Right cardiac atrium (tissue), 5 donors: ENCODE measurements around the gene ZBTB39. TPM values are rescaled to one million over a fixed set of nuclear protein-coding genes. Genes with fewer than 3 reads are reported as not detected.

Source experiments
- polyA plus RNA-seq: library from polyadenylated mRNA; stranded (reverse); fragments of 200-250 nt; gene quantifications from one replicate; pipeline ENCODE4 v1.2.3, GENCODE V29; 2013
- total RNA-seq, 4 donors: library from RNA; stranded (reverse); fragmentation: NEBNext Ultra II Directional; extraction: Animal tissue kit (Norgen Biotek cat#: 25700); gene quantifications; one replicate each; pipeline ENCODE4 v1.2.1, GENCODE V29; 2021
- donor health status: healthy with polysubstance abuse.
- donor health status: DM: no; HTN: yes; CAD: no.
- donor health status: DM: no; HTN: no; CAD: no.
- donor health status: DM: no; HTN: yes; CAD: no; lungs with severe emphysema.
- donor health status: DM: yes; HTN: yes; CAD: no.

ZBTB39 gene
- total and polyA plus RNA-seq, 5 donors, result 1.9 to 4.5 (median 4.0) TPM

Other genes with a start within 250 kb of the ZBTB39 start
- gene HSD17B6, start 243.2 kb downstream of the ZBTB39 start, total RNA-seq, result under 1 TPM in 2 of 4 donors, not detected in 2; 0.49 to 0.64 TPM
- gene HSD17B6, start 243.2 kb downstream of the ZBTB39 start, polyA plus RNA-seq, result 0.50 TPM
- under 1 TPM in 2 of 4 donors, not detected in 2; 0.11 to 0.12 TPM for gene SDR9C7, start 72.1 kb downstream of the ZBTB39 start, total RNA-seq
- 0.05 TPM for gene SDR9C7, start 72.1 kb downstream of the ZBTB39 start, polyA plus RNA-seq
- gene RDH16, start 48.9 kb downstream of the ZBTB39 start, total RNA-seq, result under 1 TPM; 0.06 to 0.31 (median 0.26) TPM
- gene RDH16, start 48.9 kb downstream of the ZBTB39 start, polyA plus RNA-seq, result 0.29 TPM
- not detected for gene TAC3, start 10.0 kb upstream of the ZBTB39 start, total RNA-seq
- not detected for gene TAC3, start 10.0 kb upstream of the ZBTB39 start, polyA plus RNA-seq
- gene MYO1A, start 43.6 kb upstream of the ZBTB39 start, total RNA-seq, result under 1 TPM in 3 of 4 donors, not detected in 1; 0.28 to 0.43 (median 0.35) TPM
- gene MYO1A, start 43.6 kb upstream of the ZBTB39 start, polyA plus RNA-seq, result 0.02 TPM
- 1 to 10 TPM; 4.4 to 6.1 (median 5.1) TPM for gene NEMP1, start 72.2 kb upstream of the ZBTB39 start, total RNA-seq
- gene NEMP1, start 72.2 kb upstream of the ZBTB39 start, polyA plus RNA-seq, result 1.6 TPM
- 10 to 100 TPM; 12.8 to 22.7 (median 14.7) TPM for gene NAB2, start 82.6 kb upstream of the ZBTB39 start, total RNA-seq
- gene NAB2, start 82.6 kb upstream of the ZBTB39 start, polyA plus RNA-seq, result 13.8 TPM
- 10 to 100 TPM; 77.8 to 89.6 (median 83.6) TPM for gene STAT6, start 104.8 kb upstream of the ZBTB39 start, total RNA-seq
- 57.6 TPM for gene STAT6, start 104.8 kb upstream of the ZBTB39 start, polyA plus RNA-seq
- 100 to 1,000 TPM in 3 of 4 donors, 10 to 100 TPM in 1; 79.7 to 181 (median 154) TPM for gene LRP1, start 121.9 kb upstream of the ZBTB39 start, total RNA-seq
- 55.0 TPM for gene LRP1, start 121.9 kb upstream of the ZBTB39 start, polyA plus RNA-seq
- gene LRP1-AS, start 141.1 kb upstream of the ZBTB39 start, total RNA-seq, result not detected
- not detected for gene LRP1-AS, start 141.1 kb upstream of the ZBTB39 start, polyA plus RNA-seq
- gene NXPH4, start 210.2 kb upstream of the ZBTB39 start, total RNA-seq, result under 1 TPM in 3 of 4 donors, not detected in 1; 0.11 to 0.39 (median 0.29) TPM
- 1.2 TPM for gene NXPH4, start 210.2 kb upstream of the ZBTB39 start, polyA plus RNA-seq
- 10 to 100 TPM; 27.4 to 33.2 (median 29.9) TPM for gene SHMT2, start 223.2 kb upstream of the ZBTB39 start, total RNA-seq
- 17.9 TPM for gene SHMT2, start 223.2 kb upstream of the ZBTB39 start, polyA plus RNA-seq
- 1 to 10 TPM in 3 of 4 donors, under 1 TPM in 1; 0.91 to 2.3 (median 1.6) TPM for gene STAC3, start 244.6 kb upstream of the ZBTB39 start, total RNA-seq
- 1.2 TPM for gene STAC3, start 244.6 kb upstream of the ZBTB39 start, polyA plus RNA-seq